Cerebellar cortex (tissue), 1 donor: ENCODE measurements around the gene SLC26A11.

Experiments
- DNase-seq: peaks from one replicate; pipeline ENCODE4 v3.0.0-alpha.2; 2015; ENCODE audit warnings: low spot score

Gene SLC26A11

DNA sequence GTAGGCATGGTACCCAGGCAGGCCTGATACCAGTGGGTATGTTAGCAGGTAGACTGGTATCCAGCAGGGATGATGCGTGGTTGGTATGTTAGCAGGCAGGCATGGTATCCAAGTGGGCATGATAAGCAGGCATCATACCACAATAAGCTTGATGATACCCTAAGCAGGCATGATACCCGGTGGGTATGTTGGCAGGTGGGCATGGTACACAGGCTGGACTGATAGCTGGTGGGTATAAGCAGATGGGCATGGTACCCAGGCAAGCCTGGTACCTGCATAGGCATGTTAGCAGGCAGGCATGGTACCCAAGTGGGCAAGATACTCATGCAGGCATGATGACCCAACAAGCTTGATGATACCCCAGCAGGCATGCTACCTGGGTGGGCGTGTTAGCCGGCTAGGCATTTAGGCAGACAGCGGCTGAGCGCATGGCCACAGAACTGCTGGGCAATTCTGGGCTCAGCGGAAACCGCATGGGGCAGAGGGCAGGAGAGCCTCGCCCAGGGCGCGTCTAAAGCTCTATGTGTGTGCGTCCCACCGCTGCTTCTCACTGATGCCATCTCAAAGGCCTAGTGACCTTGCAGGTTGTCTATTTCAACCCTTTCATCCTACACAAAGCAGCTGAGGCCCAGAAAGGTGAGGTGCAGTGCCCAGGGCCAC lies 2.4 kb upstream of the SLC26A11 start:
- no peak for DNase-seq

DNA sequence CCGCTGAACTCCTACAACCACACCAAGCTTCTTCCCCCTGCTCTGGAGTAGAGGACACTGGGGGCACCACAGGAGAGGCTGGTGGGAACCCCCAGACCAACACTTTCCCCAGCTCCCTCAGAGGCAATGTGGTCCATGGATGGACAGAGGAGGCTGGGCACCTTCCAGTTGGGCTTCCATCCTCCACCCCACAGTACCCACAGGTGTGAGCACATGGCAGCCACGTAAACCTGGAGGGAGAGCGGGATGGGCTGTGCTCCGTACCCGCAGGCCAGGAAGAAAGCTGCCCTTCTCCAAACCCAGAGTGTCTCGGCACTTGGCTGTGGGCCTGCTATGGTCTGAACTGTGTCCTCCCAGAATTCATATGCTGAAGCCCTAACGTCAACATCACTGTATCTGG lies 1.8 kb upstream of the SLC26A11 start:
- DNase-seq: no peak

DNA sequence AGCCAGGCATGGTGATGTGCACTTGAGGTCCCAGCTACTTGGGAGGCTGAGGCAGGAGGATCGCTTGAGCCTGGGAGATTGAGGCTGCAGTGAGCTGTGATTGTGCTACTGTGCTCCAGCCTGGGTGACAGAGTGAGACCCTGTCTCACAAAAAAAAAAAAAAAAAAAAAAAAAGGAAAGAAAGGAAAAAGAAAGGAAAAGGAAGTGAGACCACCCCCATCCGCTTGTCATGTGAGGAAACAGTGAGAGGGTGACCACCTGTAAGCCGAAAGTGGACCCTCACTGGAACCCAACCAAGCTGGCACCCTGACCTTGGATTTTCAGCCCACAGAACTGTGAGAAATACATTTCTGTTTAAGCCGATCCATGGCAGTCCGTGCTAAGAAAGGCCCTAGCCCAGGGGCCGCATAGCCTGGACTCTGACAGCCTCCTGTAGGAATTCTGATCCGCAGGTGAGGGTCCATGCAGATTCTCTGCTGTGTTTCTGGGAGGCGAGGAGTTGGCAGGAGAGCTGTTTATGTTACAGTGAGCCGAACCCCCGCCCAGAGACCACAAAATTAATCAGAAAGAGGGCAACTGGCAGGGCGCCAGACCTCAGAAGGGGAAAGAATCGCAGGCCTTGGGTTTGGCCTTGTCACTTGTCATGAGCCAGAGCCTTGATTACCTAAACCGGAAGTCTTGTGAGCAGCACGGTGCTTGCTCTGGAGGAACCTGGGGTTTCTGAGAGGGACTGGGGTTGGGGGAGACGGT lies 1.0 kb upstream of the SLC26A11 start:
- peak; percentile 10 for DNase-seq

DNA sequence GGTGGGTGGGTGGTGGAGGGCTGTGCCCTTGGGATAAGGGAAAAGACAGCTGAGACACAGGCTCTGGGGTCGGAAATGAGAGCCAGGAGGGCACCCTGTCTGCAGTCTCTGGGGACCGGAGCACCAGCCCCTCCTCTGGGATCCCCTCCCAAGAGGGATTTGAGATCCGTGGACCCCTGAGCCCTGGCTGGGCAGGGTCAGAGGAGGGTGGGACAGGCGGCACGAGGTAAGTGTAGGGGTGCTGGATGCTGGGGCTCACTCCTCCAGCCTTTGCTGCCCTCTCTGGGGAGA lies 519 bp upstream of the SLC26A11 start:
- no peak for DNase-seq

GRCh38 chr17:80220736-80221215 lies 549 bp downstream of the SLC26A11 start:
- no peak for DNase-seq

DNA sequence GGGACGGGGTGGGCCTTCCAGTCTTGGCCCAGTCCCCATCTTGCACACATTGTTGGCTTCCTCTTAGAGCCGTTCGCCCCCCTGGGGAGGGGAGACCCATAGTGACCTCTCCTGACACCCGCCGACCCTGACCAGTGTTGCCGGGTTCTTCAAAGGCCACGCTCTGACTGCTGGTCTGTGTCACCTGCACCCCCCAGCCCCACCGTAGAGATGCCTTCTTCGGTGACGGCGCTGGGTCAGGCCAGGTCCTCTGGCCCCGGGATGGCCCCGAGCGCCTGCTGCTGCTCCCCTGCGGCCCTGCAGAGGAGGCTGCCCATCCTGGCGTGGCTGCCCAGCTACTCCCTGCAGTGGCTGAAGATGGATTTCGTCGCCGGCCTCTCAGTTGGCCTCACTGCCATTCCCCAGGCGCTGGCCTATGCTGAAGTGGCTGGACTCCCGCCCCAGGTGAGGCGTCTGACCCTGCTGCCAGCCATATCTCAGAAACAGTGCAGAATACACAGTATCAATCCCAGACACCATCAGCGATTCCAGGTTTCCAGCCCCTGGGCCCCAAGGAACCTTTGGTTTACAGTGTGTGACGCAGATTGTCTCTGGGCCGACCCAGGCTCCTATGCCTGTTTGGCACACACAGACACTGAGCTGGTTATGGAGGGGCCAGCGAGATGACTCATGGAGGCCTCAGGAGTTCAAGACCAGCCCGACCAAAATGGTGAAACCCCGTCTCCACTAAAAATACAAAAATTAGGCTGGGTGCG lies 1.3 kb downstream of the SLC26A11 start:
- DNase-seq: no peak

- no peak for DNase-seq
Observed at GRCh38 chr17:80222376-80223141, 2.3 kb downstream of the SLC26A11 start.

DNA sequence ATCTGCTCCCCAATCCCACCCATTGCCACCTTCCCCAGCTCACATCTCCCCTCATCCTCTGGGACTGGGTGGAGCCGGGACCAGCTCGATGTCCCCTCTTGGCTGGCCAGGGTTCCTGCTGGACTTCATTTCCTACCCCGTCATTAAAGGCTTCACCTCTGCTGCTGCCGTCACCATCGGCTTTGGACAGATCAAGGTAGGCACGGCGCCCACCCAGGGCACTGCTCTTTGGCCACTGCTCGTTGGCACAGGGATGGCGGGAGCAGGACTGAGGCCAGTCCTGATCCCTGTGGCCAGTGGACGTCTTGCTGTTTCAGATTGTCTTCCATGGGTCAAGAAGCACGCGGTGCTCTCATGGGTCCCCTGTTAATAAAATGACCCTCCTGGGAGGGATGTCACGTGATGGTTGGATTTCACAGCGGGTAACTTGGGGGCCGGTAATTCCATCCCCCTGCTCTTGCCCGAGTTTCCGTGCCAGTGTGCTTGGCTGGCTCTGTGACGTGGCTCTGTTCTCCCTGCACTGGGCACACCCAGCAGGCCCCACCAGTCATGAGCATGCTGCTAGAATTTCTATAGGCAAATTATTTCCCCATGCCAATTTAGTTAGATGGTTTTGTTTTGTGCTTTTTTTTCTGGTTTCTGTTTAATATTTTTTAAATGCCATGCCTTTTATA lies 3.1 kb downstream of the SLC26A11 start:
- DNase-seq: no peak

DNA sequence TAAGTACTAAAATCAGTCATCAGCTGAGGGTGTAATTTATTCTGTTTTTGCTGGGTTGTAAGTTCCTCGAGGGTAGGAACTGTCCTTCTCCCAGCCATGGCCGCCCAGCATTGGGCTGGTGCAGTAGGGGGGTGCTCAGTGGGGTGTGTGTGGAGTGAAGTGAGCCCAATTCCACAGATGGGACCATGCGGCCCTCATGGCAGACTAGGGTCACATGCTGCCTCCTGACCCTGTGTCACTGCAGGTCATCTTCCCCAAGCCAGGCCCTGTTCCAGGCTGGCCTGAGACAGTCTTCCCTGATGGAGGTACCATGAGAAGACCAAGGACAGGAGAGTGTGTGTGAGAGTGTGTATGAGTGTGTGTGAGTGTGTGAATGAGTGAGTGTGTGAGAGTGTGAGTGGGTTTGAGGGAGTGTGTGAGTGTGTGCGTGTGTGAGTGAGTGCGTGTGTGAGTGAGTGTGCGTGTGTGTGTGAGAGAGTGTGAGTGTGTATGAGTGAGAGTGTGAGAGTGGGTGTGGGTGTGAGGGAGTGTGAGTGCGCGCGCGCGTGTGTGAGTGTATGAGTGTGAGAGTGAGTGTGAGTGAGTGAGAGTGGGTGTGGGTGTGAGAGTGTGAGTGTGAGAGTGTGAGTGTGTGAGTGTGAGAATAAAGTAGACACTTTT lies 3.7 kb downstream of the SLC26A11 start:
- DNase-seq: no peak

- DNase-seq: no peak
Observed at GRCh38 chr17:80224683-80225082, 4.5 kb downstream of the SLC26A11 start.

GRCh38 chr17:80225230-80225629 lies 5.0 kb downstream of the SLC26A11 start:
- no peak for DNase-seq

GRCh38 chr17:80227156-80227555 lies 6.9 kb downstream of the SLC26A11 start:
- DNase-seq: peak; percentile 49

- no peak for DNase-seq
Observed at GRCh38 chr17:80227666-80228065, 7.4 kb downstream of the SLC26A11 start.

- no peak for DNase-seq
Observed at GRCh38 chr17:80228477-80228876, 8.2 kb downstream of the SLC26A11 start.

DNA sequence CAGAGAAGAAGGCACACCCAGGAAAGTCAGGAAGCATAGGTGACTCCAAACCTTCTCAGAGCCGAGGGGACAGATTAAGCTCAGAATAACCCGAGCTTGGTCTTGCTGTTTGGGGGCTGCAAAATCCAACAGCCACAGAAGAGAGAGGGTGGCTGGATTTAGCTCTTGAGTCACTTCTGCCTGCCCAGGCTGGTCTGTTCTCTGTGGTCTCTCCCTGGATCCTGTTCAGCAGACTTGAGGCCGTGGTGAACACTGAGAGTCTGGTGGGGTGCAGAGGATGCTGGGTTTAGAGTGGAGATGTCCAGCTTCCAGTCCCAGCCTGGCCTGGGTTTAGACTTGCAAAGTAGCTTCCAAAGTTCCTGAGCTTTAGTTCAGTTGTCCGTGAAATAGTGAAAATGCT lies 8.8 kb downstream of the SLC26A11 start:
- no peak for DNase-seq

- DNase-seq: no peak
Observed at GRCh38 chr17:80232438-80232837, 12.2 kb downstream of the SLC26A11 start.

GRCh38 chr17:80233202-80233601 lies 13.0 kb downstream of the SLC26A11 start:
- DNase-seq: no peak

DNA sequence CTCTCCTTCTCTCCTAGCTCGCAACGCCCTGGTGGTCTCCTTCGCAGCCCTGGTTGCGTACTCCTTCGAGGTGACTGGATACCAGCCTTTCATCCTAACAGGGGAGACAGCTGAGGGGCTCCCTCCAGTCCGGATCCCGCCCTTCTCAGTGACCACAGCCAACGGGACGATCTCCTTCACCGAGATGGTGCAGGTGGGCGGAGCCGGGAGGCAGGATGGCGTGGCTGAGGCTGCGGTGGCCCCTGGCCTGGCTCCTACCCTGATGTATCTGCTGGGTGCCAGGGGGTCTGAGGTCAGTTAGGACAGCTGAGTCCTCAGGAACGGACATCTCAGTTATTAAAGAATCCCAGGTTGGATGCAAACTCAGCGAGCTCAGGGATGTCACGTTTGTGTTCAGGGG lies 16.7 kb downstream of the SLC26A11 start:
- DNase-seq: no peak

GRCh38 chr17:80237386-80237785 lies 17.2 kb downstream of the SLC26A11 start:
- no peak for DNase-seq

DNA sequence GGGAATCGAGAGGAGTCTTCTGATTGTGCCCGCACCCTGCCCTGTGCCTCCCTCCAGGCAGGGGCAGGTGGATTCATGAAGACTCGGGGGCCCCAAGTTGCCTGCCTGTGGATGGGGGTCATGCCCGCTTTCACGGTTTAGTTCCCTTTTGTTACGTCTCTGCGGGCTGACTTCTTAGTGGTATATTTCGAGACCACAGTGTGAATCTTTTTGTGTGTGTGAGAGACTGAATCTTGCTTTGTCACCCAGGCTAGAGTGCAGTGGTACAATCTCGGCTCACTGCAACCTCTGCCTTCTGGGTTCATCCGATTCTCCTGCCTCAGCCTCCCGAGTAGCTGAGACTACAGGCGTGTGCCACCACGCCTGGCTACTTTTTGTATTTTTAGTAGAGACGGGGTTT lies 22.3 kb downstream of the SLC26A11 start:
- no peak for DNase-seq
